H1 (cell line): ENCODE results near the gene ABCC2. TPM values are rescaled to one million over a fixed set of nuclear protein-coding genes. Genes with fewer than 3 reads are reported as not detected.

ENCODE experiments used
- CTCF ChIA-PET: fragments of 300-600 bp; sonication (Branson Sonifier 250); formaldehyde crosslinking; loops from one replicate; lab custom pipeline; 2021; ENCODE audit not compliant: partially characterized antibody; lab: Charles Lee
- POLR2A ChIA-PET: fragments of 300-600 bp; sonication (Branson Sonifier 250); formaldehyde crosslinking; loops from one replicate; lab custom pipeline; 2021; ENCODE audit warnings: inconsistent platforms; ENCODE audit not compliant: partially characterized antibody; lab: Charles Lee
- DNase-seq, 2 experiments: peaks; one replicate each; pipeline versions ENCODE4 v3.0.0 to v3.0.0-alpha.2; 2010 to 2022; ENCODE audit warnings: low spot score in 2 of 2, low read depth in 1 of 2, mixed read lengths in 1 of 2
- FAIRE-seq: peaks from 2 replicates; lab custom pipeline; 2011; peaks lifted over from hg19 to GRCh38; lab: Jason Lieb, UNC
- H2AFZ ChIP-seq: 2 replicates; pipeline ENCODE4 v1.8.1; 2012; ENCODE audit warnings: low read length, inconsistent platforms
- H2AK5ac ChIP-seq: 2 replicates; pipeline ENCODE4 v1.6.1; 2013; ENCODE audit warnings: low read depth, low read length
- H2BK120ac ChIP-seq: replicated peaks from 2 replicates; pipeline ENCODE3; 2013; ENCODE audit warnings: low read depth, low read length, inconsistent platforms
- H2BK12ac ChIP-seq: 2 replicates; pipeline ENCODE4 v1.6.1; 2013; ENCODE audit warnings: low read depth, low read length
- H2BK15ac ChIP-seq: 2 replicates; pipeline ENCODE4 v1.6.1; 2013; ENCODE audit warnings: low read length
- H2BK20ac ChIP-seq: 2 replicates; pipeline ENCODE4 v1.6.1; 2013; ENCODE audit warnings: low read length
- H2BK5ac ChIP-seq: 2 replicates; pipeline ENCODE4 v1.6.1; 2013; ENCODE audit warnings: low read depth, low read length
- H3K14ac ChIP-seq: 2 replicates; pipeline ENCODE4 v1.6.1; 2013; ENCODE audit warnings: inconsistent platforms; ENCODE audit not compliant: insufficient read length
- H3K18ac ChIP-seq: 2 replicates; pipeline ENCODE4 v1.6.1; 2013; ENCODE audit warnings: low read length; ENCODE audit errors: extremely low read depth
- H3K23ac ChIP-seq: 2 replicates; pipeline ENCODE4 v1.6.1; 2013; ENCODE audit warnings: inconsistent platforms; ENCODE audit not compliant: insufficient read length
- H3K23me2 ChIP-seq: 2 replicates; pipeline ENCODE4 v1.6.1; 2013; ENCODE audit warnings: low read depth, low read length
- H3K27ac ChIP-seq: 2 replicates; pipeline ENCODE4 v1.6.1; 2011; ENCODE audit warnings: low read depth, low read length, inconsistent platforms
- H3K27me3 ChIP-seq, 4 experiments: replicated peaks in 1 of 4; 1 replicate in 1 of 4; 2 replicates in 3 of 4; pipeline versions ENCODE4 v1.6.1 to v1.8.1; 2011 to 2013; ENCODE audit warnings: low read length in 3 of 4, mild to moderate bottlenecking in 3 of 4, inconsistent platforms in 2 of 4, mixed read lengths in 2 of 4, moderate library complexity in 1 of 4; ENCODE audit not compliant: control insufficient read depth in 3 of 4, insufficient read depth in 3 of 4; ENCODE audit errors: extremely low read depth in 1 of 4
- H3K36me3 ChIP-seq, 4 experiments: 2 replicates each; pipeline versions ENCODE4 v1.6.1 to v1.8.1; 2011 to 2013; ENCODE audit warnings: mild to moderate bottlenecking in 4 of 4, low read length in 3 of 4, moderate library complexity in 2 of 4, control low read depth in 1 of 4, inconsistent platforms in 1 of 4; ENCODE audit not compliant: insufficient read depth in 4 of 4, control insufficient read depth in 2 of 4
- H3K4ac ChIP-seq: replicated peaks from 2 replicates; pipeline ENCODE3; 2013; ENCODE audit warnings: low read length, low read depth, mixed read lengths, inconsistent platforms; ENCODE audit not compliant: insufficient read length
- H3K4me1 ChIP-seq, 4 experiments: replicated peaks in 1 of 4; 1 replicate in 1 of 4; 2 replicates in 3 of 4; pipeline versions ENCODE4 v1.6.1 to v1.8.1; 2011 to 2013; ENCODE audit warnings: low read length in 3 of 4, inconsistent platforms in 2 of 4, mixed read lengths in 1 of 4; ENCODE audit not compliant: insufficient read depth in 4 of 4, control insufficient read depth in 3 of 4
- H3K4me2 ChIP-seq, 2 experiments: 2 replicates each; pipeline versions ENCODE4 v1.6.1 to v1.8.1; 2011 to 2013; ENCODE audit warnings: low read depth in 2 of 2, low read length in 2 of 2, control low read depth in 1 of 2, inconsistent platforms in 1 of 2, mild to moderate bottlenecking in 1 of 2; ENCODE audit not compliant: insufficient read depth in 1 of 2
- H3K4me3 ChIP-seq, 4 experiments: fragments of 200-600, 300-600 bp in 1 of 4; sonication (generic), shearing (Covaris generic), sonication (Bioruptor Twin) in 1 of 4; 2 replicates each; pipeline versions ENCODE4 v1.5.1 to v1.8.1; 2011 to 2016; ENCODE audit warnings: low read length in 4 of 4, low read depth in 3 of 4, control low read depth in 2 of 4, inconsistent platforms in 2 of 4, mild to moderate bottlenecking in 2 of 4, mixed read lengths in 1 of 4, moderate library complexity in 1 of 4; ENCODE audit not compliant: insufficient read depth in 2 of 4; ENCODE audit errors: extremely low read depth in 1 of 4
- H3K56ac ChIP-seq: replicated peaks from 2 replicates; pipeline ENCODE3; 2013; ENCODE audit warnings: low read depth, mild to moderate bottlenecking, mixed read lengths, low read length, inconsistent platforms; ENCODE audit not compliant: insufficient read length
- H3K79me1 ChIP-seq: 2 replicates; pipeline ENCODE4 v1.6.1; 2013; ENCODE audit warnings: low read depth, low read length, control low read depth
- H3K79me2 ChIP-seq, 2 experiments: 2 replicates each; pipeline versions ENCODE4 v1.6.1 to v1.8.1; 2012 to 2013; ENCODE audit warnings: low read length in 2 of 2, mild to moderate bottlenecking in 2 of 2, inconsistent platforms in 1 of 2; ENCODE audit not compliant: insufficient read depth in 2 of 2, control insufficient read depth in 1 of 2
- H3K9ac ChIP-seq, 4 experiments: replicated peaks in 1 of 4; 1 replicate in 1 of 4; 2 replicates in 3 of 4; pipeline versions ENCODE4 v1.6.1 to v1.8.1; 2011 to 2013; ENCODE audit warnings: low read depth in 3 of 4, low read length in 3 of 4, control low read depth in 2 of 4, mild to moderate bottlenecking in 2 of 4, moderate library complexity in 2 of 4, inconsistent platforms in 1 of 4; ENCODE audit errors: extremely low read depth in 1 of 4
- H3K9me3 ChIP-seq, 2 experiments: 2 replicates each; pipeline versions ENCODE4 v1.6.1 to v1.8.1; 2012 to 2013; ENCODE audit warnings: mild to moderate bottlenecking in 2 of 2, moderate library complexity in 2 of 2, control low read depth in 1 of 2, inconsistent platforms in 1 of 2, low read depth in 1 of 2, low read length in 1 of 2, mixed read lengths in 1 of 2; ENCODE audit not compliant: insufficient read depth in 2 of 2
- H4K20me1 ChIP-seq, 2 experiments: replicated peaks in 1 of 2; 2 replicates each; pipeline versions ENCODE3 to v1.8.1; 2011 to 2013; ENCODE audit warnings: inconsistent platforms in 2 of 2, low read length in 2 of 2, mild to moderate bottlenecking in 1 of 2; ENCODE audit not compliant: insufficient read depth in 2 of 2, control insufficient read depth in 1 of 2
- H4K5ac ChIP-seq: 2 replicates; pipeline ENCODE4 v1.6.1; 2013; ENCODE audit warnings: low read length, low read depth, mixed read lengths, inconsistent platforms; ENCODE audit not compliant: insufficient read length
- H4K8ac ChIP-seq: 2 replicates; pipeline ENCODE4 v1.8.0; 2013; ENCODE audit warnings: mild to moderate bottlenecking, moderate library complexity, low read length, inconsistent platforms; ENCODE audit not compliant: insufficient read depth; ENCODE audit errors: extremely low read depth
- H4K91ac ChIP-seq: replicated peaks from 2 replicates; pipeline ENCODE3; 2013; ENCODE audit warnings: low read length, mixed read lengths, inconsistent platforms; ENCODE audit not compliant: insufficient read length
- BCL11A ChIP-seq, 2 experiments: IDR thresholded peaks; one replicate each; pipeline ENCODE4 v1.6.1; 2011; ENCODE audit warnings: low read depth in 2 of 2, low read length in 2 of 2, mild to moderate bottlenecking in 2 of 2
- CHD2 ChIP-seq: IDR thresholded peaks from 2 replicates; pipeline ENCODE4 v1.6.1; 2012; ENCODE audit warnings: low read length, improper control_type of control experiment
- EGR1 ChIP-seq: IDR thresholded peaks from 2 replicates; pipeline ENCODE4 v1.6.1; 2011; ENCODE audit warnings: low read depth, low read length, borderline replicate concordance
- KDM4A ChIP-seq: IDR thresholded peaks from one replicate; pipeline ENCODE4 v1.7.1; 2012; ENCODE audit warnings: low read depth, mild to moderate bottlenecking, moderate library complexity, low read length, inconsistent platforms; ENCODE audit not compliant: severe bottlenecking
- NANOG ChIP-seq: IDR thresholded peaks from 2 replicates; pipeline ENCODE4 v1.6.1; 2011; ENCODE audit warnings: low read length, low read depth, mild to moderate bottlenecking, inconsistent platforms; ENCODE audit not compliant: insufficient read depth, poor library complexity, severe bottlenecking
- PHF8 ChIP-seq: fragments of 200-600 bp; sonication (generic); conservative IDR thresholded peaks from 2 replicates; pipeline ENCODE4 v1.7.1; 2012; ENCODE audit warnings: low read depth, mild to moderate bottlenecking, inconsistent platforms, low read length, moderate library complexity
- POU5F1 ChIP-seq: IDR thresholded peaks from 2 replicates; pipeline ENCODE4 v1.6.1; 2011; ENCODE audit warnings: low read depth, mild to moderate bottlenecking, low read length, moderate library complexity
- RBBP5 ChIP-seq: IDR thresholded peaks from 2 replicates; pipeline ENCODE4 v1.7.1; 2012; ENCODE audit warnings: low read depth, mild to moderate bottlenecking, inconsistent platforms, low read length, moderate library complexity, borderline replicate concordance
- RXRA ChIP-seq: IDR thresholded peaks from 2 replicates; pipeline ENCODE4 v1.6.1; 2011; ENCODE audit warnings: low read depth, mild to moderate bottlenecking, low read length, moderate library complexity; ENCODE audit not compliant: insufficient read depth
- SIX5 ChIP-seq: IDR thresholded peaks from 2 replicates; pipeline ENCODE4 v1.6.1; 2011; ENCODE audit warnings: mild to moderate bottlenecking, low read depth, low read length
- SP1 ChIP-seq: IDR thresholded peaks from 2 replicates; pipeline ENCODE4 v1.6.1; 2011; ENCODE audit warnings: low read depth, low read length
- TAF1 ChIP-seq: IDR thresholded peaks from 2 replicates; pipeline ENCODE4 v1.6.1; 2011; ENCODE audit warnings: mild to moderate bottlenecking, low read depth, low read length
- TEAD4 ChIP-seq: IDR thresholded peaks from 2 replicates; pipeline ENCODE4 v1.6.1; 2012; ENCODE audit warnings: low read depth, low read length, inconsistent platforms, mixed read lengths
- YY1 ChIP-seq: IDR thresholded peaks from 2 replicates; pipeline ENCODE4 v1.6.1; 2011; ENCODE audit warnings: low read depth, mild to moderate bottlenecking, low read length
- WGBS, 2 experiments: shearing (Covaris generic) in 1 of 2; methylation state at CpG; one replicate each; pipeline versions ENCODE4 v1.1.6 to v1.1.7; 2013 to 2015; ENCODE audit warnings: low lambda C conversion rate in 2 of 2, mixed read lengths in 2 of 2, inconsistent platforms in 1 of 2, low coverage in 1 of 2, missing lambda C conversion rate in 1 of 2; ENCODE audit not compliant: insufficient replicate concordance in 2 of 2, insufficient coverage in 1 of 2, insufficient read length in 1 of 2; ENCODE audit errors: extremely low coverage in 1 of 2, missing lambda C conversion rate in 1 of 2; 5-methylcytosine and 5-hydroxymethylcytosine counted together
- polyA plus RNA-seq, 7 experiments: library from polyadenylated mRNA; depleted of rRNA in 3 of 7; stranded (reverse) in 5 of 7; unstranded in 2 of 7; fragments of >200 nt in 5 of 7; fragments of 200-250 nt in 2 of 7; gene quantifications; 1 replicate in 5 of 7; 2 replicates in 1 of 7; 4 replicates in 1 of 7; pipeline versions ENCODE4 v1.2.1 to v1.2.3, GENCODE V29; 2011 to 2013; ENCODE audit warnings: missing spikeins in 2 of 7, mixed read lengths in 2 of 7
- total RNA-seq: library from RNA; stranded (reverse); fragmentation: NEBNext Ultra II Directional; extraction: Animal tissue kit (Norgen Biotek cat#: 25700); gene quantifications from 2 replicates; pipeline ENCODE4 v1.2.1, GENCODE V29; 2021

The ABCC2 gene
- total and polyA plus RNA-seq, 2 of the 8 experiments (the other 6 are each of a cell fraction or from before 2014, with no cell fraction given) = 0.74 to 1.1 TPM

- DNase-seq = no peak
- 37% methylated on average over 2 of the region's 2 CpGs; no CpG with 5 or more reads in 1 of the 2 experiments for WGBS, 2 experiments
- TF ChIP-seq EGR1 (no peak), TAF1 (no peak), KDM4A (no peak), RBBP5 (no peak), RXRA (no peak), POU5F1 (no peak), PHF8 (no peak), NANOG (peak; percentile 26), SIX5 (no peak), YY1 (no peak), CHD2 (no peak), SP1 (no peak), BCL11A (IDR thresholded peaks at IDR 0.05; ENCODE audit: low read depth in 2 of 2, low read length in 2 of 2) (no peak), TEAD4 (peak; percentile 29; the same call in 1 of the 2 replicates)
Observed at GRCh38 chr10:99849536-99849935, 67.1 kb downstream of the ABCC2 start.

More at GRCh38 chr10:99849536-99849935, 67.1 kb downstream of the ABCC2 start:
- H4K20me1 ChIP-seq = no peaks in the 10 kb centered on the region
- 0 out of 2 replicates have a peak overlapping the region, but pooled peaks have one; percentile 33 for H3K18ac ChIP-seq
- no peak for FAIRE-seq
- CTCF ChIA-PET = interaction anchor here (1.1 to 2.4 kb wide), 8 partner anchors 10 to 490 kb away, joined by 3 to 6 read pairs (median 3); no protein-coding TSS in a partner anchor
- no peak overlapping the region; the same call in 1 of the 2 replicates for H2AK5ac ChIP-seq
- H3K4me3 ChIP-seq = peak overlapping the region in 1 of 4 experiments; percentile 37; a peak in 1 of 8 replicates
- peaks cover 8 to 29% (median 20%) of the 10 kb centered on the region in 4 experiments; a peak in 6 of 7 replicates for H3K4me1 ChIP-seq
- H2BK15ac ChIP-seq = no peak overlapping the region
- no peak overlapping the region for H3K14ac ChIP-seq
- H3K27ac ChIP-seq = peak overlapping the region; percentile 86
- H4K8ac ChIP-seq = no peak overlapping the region
- H2AFZ ChIP-seq = no peak overlapping the region
- H4K91ac ChIP-seq = peak overlapping the region; percentile 52
- no peaks in the 10 kb centered on the region for H3K79me1 ChIP-seq
- H3K56ac ChIP-seq = no peak overlapping the region
- no peak overlapping the region for H4K5ac ChIP-seq
- H3K36me3 ChIP-seq = no peaks in the 10 kb centered on the region
- H3K27me3 ChIP-seq = no peaks in the 10 kb centered on the region; a peak in 1 of 7 replicates
- peak overlapping the region; percentile 85 for H2BK5ac ChIP-seq
- H3K9ac ChIP-seq = peak overlapping the region in 2 of 4 experiments; percentile 13 to 50; a peak in 3 of 7 replicates
- no peak overlapping the region for H3K4ac ChIP-seq
- peak overlapping the region; percentile 95; the same call in 1 of the 2 replicates for H2BK12ac ChIP-seq
- H2BK120ac ChIP-seq = peak overlapping the region; percentile 18
- no peak overlapping the region for H3K23ac ChIP-seq
- H3K23me2 ChIP-seq = no peaks in the 10 kb centered on the region
- peak overlapping the region; percentile 75; the same call in 1 of the 2 replicates for H2BK20ac ChIP-seq
- H3K9me3 ChIP-seq = no peaks in the 10 kb centered on the region
- POLR2A ChIA-PET = interaction anchor here (0.6 to 1.6 kb wide), 6 partner anchors 10 to 1570 kb away, joined by 3 to 6 read pairs (median 4); no protein-coding TSS in a partner anchor
- no peaks in the 10 kb centered on the region for H3K79me2 ChIP-seq
- peak overlapping the region; percentile 51 to 62; a peak in 3 of 4 replicates for H3K4me2 ChIP-seq
